Measurements from ENCODE around the gene LARGE1.

LARGE1 gene

DNA sequence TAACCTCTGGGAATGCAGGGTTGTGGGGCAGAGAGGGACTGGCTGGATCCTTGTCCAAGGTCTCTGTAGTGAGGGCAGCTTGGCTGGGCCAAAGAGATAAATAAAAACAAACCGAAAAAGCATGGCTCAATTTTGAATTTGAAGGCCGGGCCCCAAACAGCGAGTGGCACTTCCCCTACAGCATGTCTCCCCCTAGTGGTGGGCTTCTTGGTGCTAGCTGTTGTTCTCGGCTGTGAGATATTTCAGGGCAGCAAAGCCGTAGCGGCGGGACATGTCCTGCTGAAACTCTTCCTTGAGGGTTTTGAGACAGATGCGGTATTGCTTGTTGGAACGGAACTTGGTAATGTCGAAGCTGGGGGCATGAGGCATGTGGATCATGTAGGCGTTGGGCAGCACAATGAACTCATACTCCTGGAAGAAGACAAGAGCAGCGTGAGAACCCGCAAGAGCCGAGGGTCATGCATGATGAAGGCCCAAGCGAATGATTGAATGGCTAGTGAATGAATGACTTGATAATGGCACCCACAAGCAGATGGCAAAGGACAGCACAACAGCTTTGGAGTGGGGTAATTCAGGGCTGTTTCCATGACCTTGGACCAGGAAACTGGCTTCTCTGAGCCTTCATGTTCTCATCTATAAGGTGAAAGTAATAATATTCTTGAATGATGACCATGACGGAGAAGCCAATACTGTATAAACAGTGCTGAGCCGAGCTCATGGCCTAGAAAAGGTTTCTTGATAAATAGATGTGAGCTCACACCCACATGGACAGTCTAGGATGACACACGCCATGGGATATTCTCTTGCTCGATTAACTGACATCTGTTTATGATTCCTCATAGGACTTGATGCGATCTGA is 645.8 kb downstream of the LARGE1 start:
- DNase-seq: no peak

DNA sequence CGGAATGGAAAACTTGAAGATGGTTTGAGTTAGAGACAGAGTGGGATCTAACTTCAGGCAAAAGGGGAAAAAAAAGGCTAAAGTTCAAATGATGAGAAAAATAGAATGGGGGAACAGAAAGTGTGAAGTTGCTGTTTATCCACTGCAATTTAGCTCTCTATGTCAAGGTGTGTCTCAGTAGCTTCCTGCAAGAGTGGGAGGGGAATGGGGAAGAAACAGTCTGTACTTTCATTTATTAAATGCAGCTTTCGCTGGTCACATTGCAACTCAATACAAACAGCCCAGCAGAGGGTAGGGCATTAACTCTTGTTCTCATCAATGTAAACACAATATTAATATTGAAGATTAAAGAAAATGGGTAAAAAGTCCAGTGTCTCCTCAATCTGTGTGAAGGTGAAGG is 647.4 kb downstream of the LARGE1 start:
- no peak for DNase-seq

- no peak for DNase-seq
These were observed 648.1 kb downstream of the LARGE1 start for GRCh38 chr22:33272180-33272579.

DNA sequence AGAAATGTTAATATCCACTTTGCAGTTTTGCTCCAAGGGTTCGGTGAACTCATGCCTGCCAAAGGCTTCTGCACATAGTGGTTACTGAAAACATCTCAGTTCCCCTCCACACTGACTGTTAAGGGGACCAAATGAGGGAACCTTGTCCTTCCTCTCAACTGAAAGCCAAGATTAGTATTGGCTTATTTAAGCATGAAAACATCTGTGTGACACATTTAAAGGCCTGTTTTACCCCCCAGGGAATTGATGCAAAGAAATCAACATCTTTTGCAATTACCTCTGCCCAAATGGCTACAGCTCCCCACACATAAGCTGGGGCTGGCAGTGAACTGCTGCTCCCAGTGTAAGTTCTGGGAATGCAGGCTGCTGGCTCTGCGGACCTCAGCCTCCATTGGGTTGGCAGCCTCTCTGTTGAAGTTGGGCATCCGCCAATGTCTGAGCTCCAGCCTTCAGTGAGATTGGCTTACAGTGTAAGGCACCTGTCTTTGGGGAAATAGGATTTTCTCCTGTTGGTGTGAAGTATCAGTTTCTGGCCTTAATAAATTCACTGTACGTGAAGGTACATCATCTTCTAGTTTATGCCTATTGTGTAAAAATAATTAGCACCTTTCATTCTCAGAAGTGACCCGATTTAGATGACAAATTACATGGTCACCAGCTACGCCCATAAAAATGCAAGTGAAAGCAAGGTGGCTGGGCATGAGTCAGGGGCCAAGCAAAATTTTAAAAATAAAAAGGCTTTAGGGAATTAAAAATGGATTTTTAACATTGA is 648.7 kb downstream of the LARGE1 start:
- DNase-seq: no peak

GRCh38 chr22:33270596-33270995 is 649.7 kb downstream of the LARGE1 start:
- DNase-seq: no peak

GRCh38 chr22:33261699-33262098 is 658.6 kb downstream of the LARGE1 start:
- no peak for DNase-seq

- no peak for DNase-seq
These were observed 659.8 kb downstream of the LARGE1 start for GRCh38 chr22:33260498-33260897.

DNA sequence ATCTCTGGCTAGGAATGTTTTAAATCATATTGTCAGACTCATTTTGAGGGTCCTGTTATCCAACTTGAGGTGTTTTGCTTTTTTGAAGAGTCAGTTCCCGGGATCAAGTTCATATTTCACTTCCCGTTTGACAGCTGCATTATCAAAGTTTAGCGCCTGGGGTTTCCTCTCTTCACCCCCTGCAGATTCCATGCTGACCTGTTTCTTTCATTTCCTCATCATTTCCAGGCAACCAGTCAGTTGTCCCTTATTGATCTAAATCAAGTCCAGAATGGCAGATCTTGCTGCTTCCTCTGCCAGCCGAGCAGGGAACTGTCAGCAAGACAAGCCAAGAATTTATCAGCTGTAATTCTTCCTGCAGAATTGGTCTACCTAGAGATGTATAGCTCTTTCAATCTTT is 664.5 kb downstream of the LARGE1 start:
- no peak for DNase-seq

GRCh38 chr22:33248948-33249347 is 671.3 kb downstream of the LARGE1 start:
- DNase-seq: no peak

GRCh38 chr22:33247758-33248157 is 672.5 kb downstream of the LARGE1 start:
- no peak for DNase-seq

GRCh38 chr22:33242078-33242477 is 678.2 kb downstream of the LARGE1 start:
- DNase-seq: no peak

DNA sequence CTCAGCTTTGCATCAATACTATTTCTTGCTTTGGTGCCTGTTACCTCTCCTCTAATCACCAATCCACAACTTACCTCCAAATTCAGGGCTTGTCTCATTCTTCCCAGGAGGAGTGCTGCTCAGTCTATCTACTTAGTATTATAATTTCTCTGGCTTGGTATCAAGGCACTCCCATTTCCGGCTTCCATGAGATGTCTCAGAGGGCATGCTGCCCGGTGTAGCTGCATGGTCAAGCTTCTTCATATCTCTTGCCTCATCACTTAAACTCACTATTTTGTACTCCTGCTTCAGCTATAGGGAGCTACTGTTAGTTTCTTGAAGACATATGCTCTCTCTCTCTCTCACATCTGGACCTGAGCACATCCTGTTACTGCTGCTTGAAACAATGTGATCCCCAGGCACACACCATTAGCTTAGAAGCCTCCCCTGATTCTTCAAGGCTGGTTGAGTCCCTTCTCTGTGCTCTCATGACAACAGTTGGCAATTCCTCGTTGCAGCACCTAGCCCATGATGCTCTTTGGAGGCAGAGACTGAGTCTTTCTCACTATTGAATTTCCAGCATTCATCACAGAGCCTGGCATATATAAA is 679.3 kb downstream of the LARGE1 start:
- DNase-seq: no peak

GRCh38 chr22:33232071-33232470 is 688.2 kb downstream of the LARGE1 start:
- no peak for DNase-seq

DNA sequence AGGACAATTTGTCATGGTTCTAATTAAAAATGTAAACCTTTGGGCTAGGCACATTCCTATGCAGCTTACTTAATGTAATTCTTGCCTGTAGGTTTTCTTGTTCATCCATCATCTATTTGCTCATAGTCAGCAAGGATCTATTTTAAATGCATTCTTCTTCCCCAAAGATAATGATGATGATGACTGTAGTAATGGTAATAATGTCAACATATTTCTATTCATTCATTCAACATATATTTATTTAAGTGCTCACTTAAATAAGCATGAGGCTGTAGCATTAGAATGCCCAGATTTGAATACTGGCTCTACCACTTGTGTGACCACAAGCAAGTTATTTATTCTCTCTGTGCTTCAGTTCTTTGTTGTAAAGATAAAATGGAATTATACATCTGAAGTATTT is 692.5 kb downstream of the LARGE1 start:
- no peak for DNase-seq

GRCh38 chr22:33224841-33225240 is 695.4 kb downstream of the LARGE1 start:
- no peak for DNase-seq

All from NCI-H748 treated with DMSO at 0.1 percent for 48 hours (cell line).